Activated T-helper 2 cell treated with anti-CD3 and anti-CD28 coated beads, Interferon-gamma antibody, Interleukin-2, Interleukin-4, amounts not matched to agents 10 μg/mL and 5 μg/mL and 100 μg/mL, durations not matched to agents 14 hours and 24 hours and 36 hours (primary cell): ENCODE data around the gene IL2RA. TPM values are rescaled to one million over a fixed set of nuclear protein-coding genes. Genes with fewer than 3 reads are reported as not detected.
"Not testable (repeated sequence)": the region's sequence is repeated elsewhere in the genome, so short reads cannot be mapped to it uniquely, and the experiment has no call there.

Source experiments
- DNase-seq: peaks from one replicate; pipeline ENCODE4 v3.0.0; 2021; ENCODE audit warnings: low spot score
- H3K27ac Mint-ChIP-seq: one replicate; pipeline ENCODE4 v1.8.0; 2021; ENCODE audit warnings: mixed read lengths
- H3K27me3 Mint-ChIP-seq: one replicate; pipeline ENCODE4 v1.8.0; 2021; ENCODE audit warnings: low read depth, mixed read lengths
- H3K36me3 Mint-ChIP-seq: one replicate; pipeline ENCODE4 v1.8.0; 2021; ENCODE audit warnings: low read depth, mixed read lengths
- H3K4me1 Mint-ChIP-seq: one replicate; pipeline ENCODE4 v1.8.0; 2021; ENCODE audit warnings: low read depth, mixed read lengths
- H3K4me3 Mint-ChIP-seq: one replicate; pipeline ENCODE4 v1.8.0; 2021; ENCODE audit warnings: low read depth, mild to moderate bottlenecking, moderate library complexity, mixed read lengths
- H3K9me3 Mint-ChIP-seq: one replicate; pipeline ENCODE4 v1.8.0; 2021; ENCODE audit warnings: mixed read lengths
- intact Hi-C: fragments of 100-400 bp; cut with micrococcal nuclease; formaldehyde crosslinking; loops from one replicate; pipeline ENCODE4 v1.15.1; 2023
- total RNA-seq: library from RNA; stranded (reverse); gene quantifications from 2 replicates; pipeline ENCODE4 v1.2.3, GENCODE V29; 2022

The IL2RA gene
- total RNA-seq, 1 donor from 2014 or later = 1,808 TPM

GRCh38 chr10:5960973-5961275 lies 101.2 kb downstream of the IL2RA start:
- H3K36me3 Mint-ChIP-seq = peaks cover 44% of the 10 kb centered on the region
- H3K27me3 Mint-ChIP-seq, H3K27ac Mint-ChIP-seq, H3K4me3 Mint-ChIP-seq, DNase-seq, H3K9me3 Mint-ChIP-seq, intact Hi-C loops, H3K4me1 Mint-ChIP-seq: not testable (repeated sequence)

Other genes starting within 250 kb of the IL2RA start
- gene GDI2, start 248.9 kb downstream of the IL2RA start, total RNA-seq = 301 and 302 TPM in 2 replicates
- 10.4 and 11.6 TPM in 2 replicates for gene ANKRD16, start 172.5 kb downstream of the IL2RA start, total RNA-seq
- 57.2 and 58.0 TPM in 2 replicates for gene FBH1, start 172.1 kb downstream of the IL2RA start, total RNA-seq
- gene IL15RA, start 84.8 kb downstream of the IL2RA start, total RNA-seq = 19.2 and 19.8 TPM in 2 replicates
- gene RBM17, start 26.7 kb upstream of the IL2RA start, total RNA-seq = 257 and 266 TPM in 2 replicates
- 124 and 126 TPM in 2 replicates for gene PFKFB3, start 140.6 kb upstream of the IL2RA start, total RNA-seq